ENCODE measurements around the gene FOXO1. TPM values are rescaled to one million over a fixed set of nuclear protein-coding genes. Genes with fewer than 3 reads are reported as not detected.

The FOXO1 gene
- total RNA-seq, 1 donor from 2014 or later = 31.5 TPM

DNA sequence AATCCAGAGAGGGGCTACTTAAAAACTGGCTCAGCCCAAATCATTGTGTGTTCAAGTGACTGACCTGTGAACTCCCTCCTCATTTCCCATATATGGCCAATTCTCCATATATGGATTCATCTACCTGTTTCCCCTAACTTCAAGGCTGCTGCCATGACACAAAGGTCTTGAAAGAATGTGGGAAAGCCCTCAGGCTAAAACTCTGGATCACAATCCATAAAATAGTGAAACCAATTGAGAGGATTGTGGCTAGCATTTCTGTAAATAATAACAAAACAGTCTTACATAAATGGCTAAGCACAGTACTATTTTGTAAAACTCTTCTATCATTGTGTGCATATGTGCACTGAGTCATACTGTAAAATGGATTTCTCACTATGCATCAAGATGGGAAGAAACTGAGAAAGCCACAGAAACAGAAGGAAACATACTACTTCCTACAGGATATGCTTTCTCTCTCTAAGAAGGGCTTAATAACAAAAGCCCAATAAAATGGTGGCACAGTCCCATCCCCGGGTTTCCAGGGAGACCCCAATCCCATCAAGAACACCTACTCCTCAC is 80.5 kb downstream of the FOXO1 start:
- intact Hi-C loops (cut with micrococcal nuclease) = no loop called here

DNA sequence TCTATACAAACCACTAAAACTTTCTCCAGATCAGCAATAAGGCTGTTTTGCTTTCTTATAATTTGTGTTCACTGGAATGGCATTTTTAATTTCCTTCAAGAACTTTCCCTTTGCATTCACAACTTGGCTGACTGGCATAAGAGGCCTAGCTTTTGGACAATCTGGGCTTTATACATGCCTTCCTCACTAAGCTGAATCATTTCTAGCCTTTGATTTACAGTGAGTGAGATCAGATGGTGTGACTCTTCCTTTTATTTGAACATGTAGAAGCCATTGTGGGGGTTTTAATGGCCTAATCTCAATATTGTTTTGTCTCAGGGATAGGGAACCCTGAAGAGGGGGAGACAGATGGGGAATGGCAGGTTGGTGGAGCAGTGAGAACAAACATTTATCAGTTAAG is 82.7 kb downstream of the FOXO1 start:
- intact Hi-C loops (cut with micrococcal nuclease) = no loop called here

DNA sequence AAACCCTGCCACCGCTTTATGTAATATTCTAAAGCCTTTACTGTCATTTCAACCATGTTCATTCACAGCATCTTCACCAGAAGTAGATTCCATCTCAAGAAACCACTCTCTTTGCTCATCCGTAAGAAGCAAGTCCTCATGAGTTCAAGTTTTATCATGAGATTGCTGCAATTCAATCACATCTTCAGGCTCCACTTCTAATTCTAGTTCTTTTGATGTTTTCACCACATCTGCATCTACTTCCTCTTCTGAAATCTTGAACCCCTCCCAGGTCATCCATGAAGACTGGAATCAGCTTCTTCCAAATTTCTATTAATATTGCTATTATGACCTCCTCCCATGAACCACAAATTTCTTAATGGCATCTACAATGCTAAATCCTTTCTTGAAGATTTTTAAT is 83.9 kb downstream of the FOXO1 start:
- intact Hi-C loops (cut with micrococcal nuclease) = no loop called here

DNA sequence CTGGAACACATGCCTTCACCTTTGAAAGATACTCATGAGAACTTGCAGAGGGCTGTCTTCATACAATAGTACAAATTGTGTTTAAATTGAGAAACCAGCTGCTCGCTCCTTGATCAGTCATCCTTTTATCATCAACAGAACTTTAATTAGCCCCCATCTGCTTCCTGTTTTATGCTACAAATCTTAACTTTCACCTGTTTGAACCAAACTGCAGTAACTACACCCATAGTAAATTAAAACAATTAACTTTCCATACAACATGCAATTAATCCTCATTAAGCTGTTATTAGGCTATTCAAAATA is 85.2 kb downstream of the FOXO1 start:
- intact Hi-C loops (cut with micrococcal nuclease) = no loop called here

DNA sequence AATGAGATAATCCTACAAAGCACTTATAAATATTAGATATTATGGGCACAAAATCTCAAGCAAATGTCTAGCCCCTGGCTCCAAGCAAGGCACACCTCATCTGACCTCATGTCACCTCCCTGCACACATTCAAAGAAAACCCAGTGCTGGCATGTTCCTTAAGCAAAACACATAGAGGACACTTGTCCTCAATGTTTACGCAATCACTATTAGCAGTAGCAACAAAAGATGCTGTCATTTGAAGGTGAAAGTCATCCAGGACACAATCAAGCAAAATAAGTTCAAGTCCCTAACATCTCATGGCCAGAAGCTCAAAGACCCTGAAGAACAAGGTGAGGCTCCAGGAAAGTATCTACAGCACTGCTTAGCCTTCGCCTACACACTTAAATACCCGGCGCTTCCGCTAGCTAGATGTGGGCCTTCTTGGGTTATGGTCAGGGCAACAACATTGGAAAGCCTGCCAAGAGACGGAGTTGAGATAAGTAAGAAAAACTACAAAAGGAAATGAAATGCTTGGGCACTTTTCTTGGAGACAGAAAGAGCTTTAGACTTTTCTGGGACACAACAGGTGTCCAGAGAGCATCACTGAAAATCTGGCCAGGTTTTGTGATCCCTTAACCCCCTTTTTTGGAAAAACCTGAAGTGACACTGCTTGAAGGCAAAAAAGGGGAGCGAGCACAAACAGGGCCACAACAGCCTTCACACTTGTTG is 85.7 kb downstream of the FOXO1 start:
- intact Hi-C loops (cut with micrococcal nuclease) = no loop called here

DNA sequence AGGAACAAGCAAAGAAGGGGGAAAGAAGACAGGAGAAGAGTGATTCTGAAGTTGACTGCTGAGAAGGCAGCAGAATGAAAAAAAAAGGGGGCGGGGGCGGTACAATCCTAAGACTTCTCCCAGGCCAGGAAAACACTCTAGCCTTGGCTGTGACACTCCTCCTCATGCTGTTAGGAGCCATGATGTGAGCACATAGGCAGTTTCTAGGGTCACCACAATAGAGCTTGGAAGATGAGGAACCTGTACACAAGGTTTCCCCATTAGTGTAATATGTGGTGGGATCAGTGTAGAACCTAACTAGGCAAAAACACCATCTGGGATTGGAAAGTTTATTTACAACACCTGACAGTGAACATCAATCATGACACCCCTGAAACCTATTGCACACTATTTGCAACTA is 86.9 kb downstream of the FOXO1 start:
- intact Hi-C loops (cut with micrococcal nuclease) = no loop called here

DNA sequence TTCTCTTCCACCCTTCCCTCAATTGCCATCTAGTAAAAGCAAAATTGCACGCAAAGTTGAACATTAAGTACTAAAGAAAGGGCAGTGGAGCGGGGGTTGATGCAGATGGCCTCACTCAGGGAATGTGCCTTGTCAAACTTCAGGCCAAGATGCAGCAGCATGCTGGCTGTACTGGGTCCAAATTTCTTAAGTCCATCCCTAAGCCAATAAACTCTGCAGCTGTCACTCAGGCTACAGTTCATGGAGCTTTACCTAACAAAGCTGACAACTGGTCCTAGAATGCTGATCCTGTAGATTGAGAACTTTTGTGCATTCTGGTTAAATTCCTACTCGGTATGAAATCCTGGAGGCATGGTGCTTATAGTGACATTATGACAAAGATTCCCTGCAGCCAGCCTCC is 88.4 kb downstream of the FOXO1 start:
- intact Hi-C loops (cut with micrococcal nuclease) = no loop called here

DNA sequence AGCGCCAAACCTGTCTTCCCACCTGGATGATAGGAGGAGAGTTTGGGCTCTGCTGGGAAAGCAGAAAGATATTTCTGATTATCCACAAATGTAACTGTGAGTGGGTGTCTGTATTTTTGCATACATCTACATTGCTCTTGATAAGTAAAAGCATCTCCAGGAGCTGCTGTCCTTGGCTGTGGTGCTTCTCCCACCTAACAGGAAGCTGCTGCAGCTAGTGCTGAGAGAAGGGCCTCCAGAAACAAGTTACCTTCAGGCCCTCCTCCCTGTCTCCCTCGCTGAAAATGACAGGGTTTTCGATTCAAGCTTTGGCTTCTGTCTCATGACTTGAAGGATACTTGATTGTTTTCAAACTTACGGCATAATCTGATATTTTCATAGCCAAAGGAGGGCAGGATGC is 90.1 kb downstream of the FOXO1 start:
- intact Hi-C loops (cut with micrococcal nuclease) = no loop called here

DNA sequence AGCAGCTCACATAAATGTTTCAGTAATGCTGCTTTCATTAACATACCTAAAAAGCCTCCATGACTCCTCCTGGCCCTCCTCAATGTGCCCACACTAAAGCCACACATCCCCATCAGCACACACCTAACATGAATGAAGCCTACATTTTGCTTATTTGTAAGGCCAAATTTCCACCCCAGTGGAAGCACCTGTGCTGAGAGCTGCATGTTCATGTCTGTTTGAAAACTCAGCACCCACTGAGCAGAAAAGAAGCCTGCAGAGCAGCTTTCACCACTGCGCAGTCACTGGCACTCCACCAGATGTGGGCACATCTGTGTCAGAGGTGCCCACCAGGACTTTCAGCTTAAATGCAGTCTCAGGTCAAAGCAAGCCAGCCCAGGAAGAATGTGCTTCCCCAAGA is 93.5 kb downstream of the FOXO1 start:
- intact Hi-C loops (cut with micrococcal nuclease) = no loop called here

DNA sequence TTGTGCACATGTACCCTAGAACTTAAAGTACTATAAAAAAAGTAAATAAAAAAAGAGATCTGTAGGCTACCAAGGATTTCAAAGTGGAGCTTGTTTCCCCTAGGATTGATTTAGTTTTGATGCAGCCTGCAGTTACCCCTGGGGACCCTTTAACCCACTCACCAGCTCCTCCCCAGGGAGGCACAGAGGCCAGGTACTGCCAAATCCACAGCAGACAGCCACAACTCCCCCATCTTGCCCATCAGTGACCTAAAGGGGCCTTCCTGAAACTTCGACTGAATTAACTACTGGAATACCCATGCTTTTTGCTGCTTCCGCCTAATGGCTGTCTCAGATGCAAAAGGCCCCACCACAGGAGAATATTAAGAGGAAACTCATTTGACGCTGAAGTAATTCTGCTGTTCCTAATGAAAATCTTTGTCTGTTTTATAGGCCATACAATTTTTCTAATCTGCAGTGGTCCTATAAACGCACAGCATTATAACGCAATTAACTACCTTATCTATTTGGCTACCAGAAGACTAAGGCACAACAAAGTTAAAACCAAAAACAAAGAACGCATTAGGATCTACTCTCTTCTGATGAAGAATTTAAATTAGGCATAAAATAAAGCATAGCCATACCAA is 95.0 kb downstream of the FOXO1 start:
- intact Hi-C loops (cut with micrococcal nuclease) = no loop called here

DNA sequence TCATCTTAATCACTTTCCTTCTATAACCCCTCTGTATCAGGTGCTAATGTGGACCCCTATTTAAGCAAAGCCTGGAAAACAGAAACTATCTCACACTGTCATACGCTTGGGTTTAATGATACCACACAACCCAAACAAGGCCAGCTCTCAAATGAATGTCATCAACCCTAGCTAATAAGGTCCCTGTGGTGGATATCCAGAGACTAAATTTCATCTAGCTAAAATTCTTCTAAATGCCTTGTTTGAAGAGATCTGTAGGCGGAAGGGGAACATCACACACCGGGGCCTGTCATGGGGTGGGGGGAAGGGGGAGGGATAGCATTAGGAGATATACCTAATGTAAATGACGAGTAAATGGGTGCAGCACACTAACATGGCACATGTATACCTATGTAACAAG is 95.5 kb downstream of the FOXO1 start:
- intact Hi-C loops (cut with micrococcal nuclease) = no loop called here

DNA sequence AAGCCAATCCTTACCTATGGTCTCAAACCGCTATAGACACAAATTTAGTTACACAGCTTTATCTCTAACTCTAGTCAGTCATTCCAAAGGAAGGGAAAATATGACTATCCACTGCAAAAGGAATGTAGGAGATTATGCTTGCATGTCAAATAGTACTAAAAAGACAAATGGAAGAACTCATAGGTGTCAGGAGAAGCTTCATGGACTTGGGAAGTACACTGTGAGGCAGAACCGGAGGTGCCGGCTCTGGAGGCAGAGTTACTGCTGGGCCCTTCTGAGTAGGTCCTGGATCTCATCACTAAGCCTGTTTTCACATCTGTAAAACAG is 97.5 kb downstream of the FOXO1 start:
- intact Hi-C loops (cut with micrococcal nuclease) = no loop called here

DNA sequence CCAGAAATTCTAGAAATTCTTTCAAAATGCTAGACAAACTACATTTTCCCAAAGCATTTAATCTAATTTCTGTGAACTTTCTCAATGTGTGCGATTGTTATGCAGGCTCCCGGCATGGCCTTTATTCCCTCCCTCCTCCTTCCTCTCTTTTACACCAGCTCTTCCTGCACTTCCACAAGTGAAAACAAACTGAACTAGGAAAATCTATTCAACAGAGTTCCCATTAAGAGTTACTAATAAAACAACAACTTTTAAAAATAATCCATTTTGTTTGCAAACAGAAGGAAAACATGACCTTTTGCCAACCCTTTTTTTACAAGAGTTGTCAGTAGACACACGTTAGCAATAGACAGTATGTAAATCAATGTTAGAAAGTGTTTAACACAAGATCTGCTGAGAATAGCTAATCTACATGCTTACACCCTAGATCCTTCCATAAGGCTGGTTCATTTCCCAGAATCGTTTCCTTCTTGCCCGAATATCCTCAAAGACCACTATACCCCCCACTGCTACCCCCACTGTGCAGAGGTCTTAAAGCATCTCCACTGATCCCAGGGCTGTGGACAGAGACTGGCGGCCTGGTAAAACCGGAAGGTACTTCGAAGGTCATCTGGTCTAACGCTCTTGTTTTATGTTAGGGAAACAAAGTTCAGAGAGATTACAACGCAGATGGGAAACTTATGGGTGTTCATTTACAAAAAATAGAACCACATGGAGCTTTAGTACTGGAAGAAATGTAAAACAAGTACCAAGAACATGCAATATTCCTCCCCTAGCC is 98.0 kb downstream of the FOXO1 start:
- intact Hi-C loops (cut with micrococcal nuclease) = no loop called here

DNA sequence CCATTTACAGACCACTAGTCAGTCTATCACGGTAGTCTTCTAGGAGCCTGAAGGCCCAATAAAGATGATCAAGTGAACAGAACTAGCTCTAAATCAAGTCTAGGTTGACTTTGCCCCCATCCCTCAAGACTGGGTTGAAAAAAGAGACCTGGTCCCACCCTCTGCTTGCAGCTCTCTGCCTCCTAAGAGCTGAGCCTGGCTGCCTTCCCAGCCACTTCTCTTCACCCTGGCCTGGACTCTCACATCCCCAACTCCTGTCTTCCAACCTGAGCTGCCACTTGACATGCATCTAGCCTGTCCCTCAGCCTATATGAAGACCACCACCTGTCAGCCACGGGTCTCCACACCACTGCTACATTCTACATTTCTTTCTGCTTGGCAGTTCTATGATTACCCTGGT is 99.6 kb downstream of the FOXO1 start:
- intact Hi-C loops (cut with micrococcal nuclease) = no loop called here

DNA sequence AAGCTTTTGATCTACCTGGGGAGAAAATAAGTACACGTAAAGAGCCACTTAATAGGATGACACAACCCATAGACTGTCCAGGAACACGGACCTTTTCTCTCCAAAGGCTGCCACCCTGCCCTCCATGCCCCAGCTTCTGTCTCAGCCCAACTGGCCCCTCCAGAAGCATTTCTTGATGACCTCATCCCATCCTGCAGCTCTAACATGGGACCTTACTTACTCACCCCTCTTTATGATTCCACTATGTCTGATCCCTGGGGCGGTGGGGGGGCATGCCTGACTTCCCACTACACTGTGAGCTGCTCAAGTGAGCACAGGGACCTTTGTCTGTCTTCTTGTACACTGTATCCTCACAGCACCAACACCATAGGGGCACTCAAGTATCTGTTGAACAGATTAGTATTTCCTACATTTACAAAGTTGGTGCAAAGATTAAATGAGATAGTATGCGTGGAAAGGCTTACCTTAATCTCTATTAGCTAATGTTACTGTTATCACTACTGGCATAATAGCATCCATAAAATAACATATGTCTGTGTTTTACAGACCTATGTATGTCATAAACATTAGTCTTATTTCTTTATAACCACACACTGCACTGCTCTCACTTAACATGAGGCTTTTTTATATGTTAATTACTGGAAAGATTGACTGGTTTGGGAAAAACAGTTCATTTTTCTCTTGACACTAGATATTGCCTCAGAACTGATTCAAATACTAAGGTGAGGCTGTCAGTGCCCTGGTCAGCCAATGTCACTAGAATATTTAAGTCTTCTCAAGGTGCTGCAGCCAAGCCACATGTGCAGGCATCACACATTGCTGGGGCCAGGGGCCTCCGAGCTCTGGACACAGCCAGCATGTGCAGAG is 100.9 kb downstream of the FOXO1 start:
- intact Hi-C loops (cut with micrococcal nuclease) = no loop called here

DNA sequence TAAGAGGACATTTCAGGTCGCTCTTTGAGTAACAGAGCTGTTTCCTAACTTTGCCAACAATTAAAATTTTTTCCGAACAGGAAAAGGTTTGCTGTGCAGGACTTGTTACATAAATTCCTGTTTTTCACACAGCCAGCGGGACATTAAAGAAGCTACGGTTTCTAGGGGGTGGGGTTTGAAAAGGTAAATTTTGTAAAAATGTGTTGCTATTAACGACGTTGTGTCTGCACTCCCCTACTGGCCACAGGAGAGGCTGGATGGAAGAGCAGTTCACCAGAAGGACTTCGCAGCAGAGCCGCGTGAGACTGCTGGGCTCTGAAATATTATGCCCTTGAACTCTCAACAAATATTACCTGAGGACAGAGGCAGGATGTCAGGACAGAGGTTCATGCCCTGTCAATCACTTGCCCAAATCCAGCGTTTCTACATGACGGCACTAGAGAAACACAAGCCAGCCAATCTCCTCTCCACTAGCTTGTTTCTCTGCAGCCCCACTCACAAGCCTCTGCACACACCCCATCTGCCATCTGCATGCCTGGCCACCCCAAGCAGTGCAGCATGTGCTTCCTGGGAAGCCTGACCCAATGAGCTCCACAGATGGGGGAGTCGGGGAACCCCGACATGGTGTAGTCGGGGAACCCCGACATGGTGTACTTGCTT is 102.0 kb downstream of the FOXO1 start:
- intact Hi-C loops (cut with micrococcal nuclease) = no loop called here

DNA sequence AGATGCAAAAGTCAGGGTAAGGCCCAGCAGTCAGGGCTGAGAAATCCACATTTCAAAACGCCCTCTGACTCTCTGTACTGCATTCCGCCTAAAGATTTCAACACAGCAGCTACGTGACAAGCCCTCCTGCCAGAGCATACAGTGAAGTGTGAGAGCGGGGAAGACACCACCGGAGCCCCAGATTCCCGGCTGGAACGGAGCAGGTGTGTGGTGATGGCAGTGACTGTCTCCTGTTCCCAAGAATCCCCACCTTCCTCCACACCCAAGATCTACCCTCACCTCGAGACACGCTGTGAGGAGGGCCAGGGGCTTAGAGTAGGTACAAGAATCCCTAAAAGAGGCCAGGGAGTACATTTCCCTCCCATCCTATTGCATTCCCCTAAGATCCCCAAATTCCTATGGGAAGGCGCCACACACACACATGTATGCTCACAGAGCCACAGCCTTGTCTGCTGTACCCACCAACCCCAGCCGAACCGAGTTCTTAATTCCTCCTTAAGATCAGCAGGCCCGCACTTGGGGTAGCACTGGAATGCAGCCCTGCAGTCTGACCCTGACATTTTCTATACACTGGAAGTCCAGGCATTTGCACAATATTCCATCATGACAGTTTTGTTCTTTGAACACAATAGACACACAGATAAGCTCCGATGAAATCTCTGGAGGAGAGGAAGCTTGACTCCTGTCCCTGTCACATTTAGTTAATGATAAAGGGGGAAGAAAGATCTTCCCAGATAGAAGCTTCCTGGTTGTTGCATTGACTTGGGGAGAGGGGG is 102.9 kb downstream of the FOXO1 start:
- intact Hi-C loops (cut with micrococcal nuclease) = no loop called here

DNA sequence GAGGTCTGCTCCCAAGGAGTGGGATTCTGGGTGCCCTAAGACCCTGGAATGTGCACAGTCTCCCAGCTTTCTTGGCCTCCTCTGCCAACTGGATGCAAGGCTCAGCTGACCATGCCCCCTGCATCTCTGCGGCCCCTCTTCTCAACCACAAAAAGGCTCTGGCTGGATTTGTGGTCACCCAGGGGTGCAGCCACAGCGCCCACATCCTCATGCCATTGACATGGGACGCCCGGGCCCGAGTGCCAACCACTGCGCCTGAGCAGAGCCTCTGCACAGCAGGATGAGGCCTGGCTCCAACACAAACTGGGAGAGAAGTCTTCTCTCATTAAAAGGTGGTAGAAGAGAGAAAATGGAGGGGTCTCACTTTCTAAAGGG is 103.5 kb downstream of the FOXO1 start:
- intact Hi-C loops (cut with micrococcal nuclease) = no loop called here

DNA sequence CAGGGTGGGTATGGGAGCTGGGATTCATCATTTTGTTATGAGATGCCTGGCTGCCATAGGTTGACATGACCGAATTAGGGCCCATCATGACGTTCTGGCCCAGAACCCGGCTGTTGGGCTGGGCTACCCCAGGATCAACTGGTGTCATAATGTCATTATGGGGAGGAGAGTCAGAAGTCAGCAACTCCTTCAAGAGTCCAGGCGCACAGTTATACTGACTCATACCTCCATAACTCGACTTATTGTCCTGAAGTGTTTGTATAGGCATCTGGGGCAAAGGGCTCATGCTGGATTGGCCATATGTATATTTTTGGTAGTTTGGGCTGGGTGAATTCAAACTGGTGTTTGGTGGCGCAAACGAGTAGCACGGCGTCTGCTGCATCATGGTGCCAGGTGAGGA is 106.5 kb downstream of the FOXO1 start:
- intact Hi-C loops (cut with micrococcal nuclease) = no loop called here

DNA sequence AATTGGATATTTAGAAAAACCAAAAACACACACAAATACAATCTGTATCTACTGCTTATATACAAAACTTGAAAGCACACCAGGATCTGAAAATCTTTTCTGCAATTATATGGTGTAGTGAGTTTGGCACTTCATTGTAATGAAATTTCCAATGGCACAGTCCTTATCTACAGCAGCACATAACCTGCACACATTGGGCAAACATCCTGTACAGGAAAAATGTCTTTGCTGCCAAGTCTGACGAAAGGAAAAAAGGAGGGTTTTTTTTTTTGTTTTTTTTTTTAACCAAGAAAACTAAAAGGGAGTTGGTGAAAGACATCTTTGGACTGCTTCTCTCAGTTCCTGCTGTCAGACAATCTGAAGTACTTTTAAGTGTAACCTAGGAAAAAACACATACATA is 107.8 kb downstream of the FOXO1 start:
- intact Hi-C loops (cut with micrococcal nuclease) = no loop called here

All from T-helper 2 cell treated with Interferon-gamma antibody and Interleukin-4, amounts not matched to agents 100 ng/mL and 5 ng/mL, for 36 hours (primary cell).